ENCODE results near the gene RBM8A. TPM values are rescaled to one million over a fixed set of nuclear protein-coding genes. Genes with fewer than 3 reads are reported as not detected.

Gene RBM8A
- total and polyA plus RNA-seq, 9 of the 15 experiments (the other 6 are each of a cell fraction or from before 2014, with no cell fraction given), result 215 to 1,035 (median 291) TPM

DNA sequence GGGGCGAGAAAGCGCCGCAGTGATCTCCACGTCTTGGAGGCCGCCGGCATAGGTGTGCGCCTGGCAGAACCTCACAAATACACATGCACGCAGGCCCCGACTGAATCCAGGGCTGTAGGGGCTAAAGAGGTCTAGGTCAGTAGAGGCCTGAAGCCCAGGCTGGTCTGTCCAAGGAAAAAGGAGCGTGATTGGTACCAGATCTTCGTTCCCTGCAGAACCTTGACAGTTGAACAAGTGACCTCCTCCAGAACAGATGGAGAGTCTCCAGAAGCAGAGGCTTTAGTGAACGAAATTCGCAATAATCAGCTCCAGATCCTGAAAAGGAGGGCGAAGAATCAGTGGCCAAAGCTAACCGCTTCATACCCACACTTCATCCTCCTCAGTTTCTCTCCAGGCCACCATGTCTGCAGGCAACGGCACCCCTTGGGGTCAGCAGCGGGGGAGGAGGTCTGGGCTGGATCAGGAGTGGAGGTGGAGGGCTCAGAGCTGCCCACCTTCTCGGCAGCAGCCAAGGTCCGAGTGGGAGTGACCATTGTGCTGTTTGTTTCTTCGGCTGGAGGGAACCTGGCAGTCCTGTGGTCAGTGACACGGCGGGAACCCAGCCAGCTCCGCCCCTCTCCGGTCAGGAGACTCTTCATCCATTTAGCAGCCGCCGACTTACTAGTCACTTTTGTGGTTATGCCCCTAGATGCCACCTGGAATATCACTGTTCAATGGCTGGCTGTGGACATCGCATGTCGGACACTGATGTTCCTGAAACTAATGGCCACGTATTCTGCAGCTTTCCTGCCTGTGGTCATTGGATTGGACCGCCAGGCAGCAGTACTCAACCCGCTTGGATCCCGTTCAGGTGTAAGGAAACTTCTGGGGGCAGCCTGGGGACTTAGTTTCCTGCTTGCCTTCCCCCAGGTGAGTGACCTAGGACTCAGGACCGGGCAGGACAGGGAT is 8.0 kb downstream of the RBM8A start (continued):
- TF ChIP-seq BRCA1 (IDR thresholded peaks at IDR 0.05) (no peak), BRCA1 (CRISPR knock-in tag; IDR thresholded peaks at IDR 0.05) (0 out of 2 replicates have a peak, but pooled peaks have one; percentile 76), JUN (IDR thresholded peaks at IDR 0.05; ENCODE audit: borderline replicate concordance, low read depth, low read length) (no peak), JUN (CRISPR knock-in tag; IDR thresholded peaks at IDR 0.05; ENCODE audit: borderline replicate concordance) (peak; percentile 47; the same call in 1 of the 2 replicates), TSC22D4 (tag; IDR thresholded peaks at IDR 0.05) (no peak), ZBTB8A (IDR thresholded peaks at IDR 0.05; ENCODE audit: partially characterized antibody) (no peak), ZNF184 (CRISPR knock-in tag; IDR thresholded peaks at IDR 0.05) (no peak), SIRT6 (IDR thresholded peaks at IDR 0.05; ENCODE audit: low read depth, low read length) (no peak), CXXC5 (CRISPR knock-in tag; IDR thresholded peaks at IDR 0.05) (no peak; the same call in 1 of the 2 replicates), GABPA (tag; conservative IDR thresholded peaks at IDR 0.05; ENCODE audit: low read depth) (no peak), BCOR (IDR thresholded peaks at IDR 0.05) (no peak), TAF9B (IDR thresholded peaks at IDR 0.05; ENCODE audit: partially characterized antibody) (no peak), RB1 (IDR thresholded peaks at IDR 0.05; ENCODE audit: low read depth) (peak; percentile 67; the same call in 1 of the 2 replicates), TEAD1 (CRISPR knock-in tag; IDR thresholded peaks at IDR 0.05) (no peak)
- TF ChIP-seq, protein P1, sequence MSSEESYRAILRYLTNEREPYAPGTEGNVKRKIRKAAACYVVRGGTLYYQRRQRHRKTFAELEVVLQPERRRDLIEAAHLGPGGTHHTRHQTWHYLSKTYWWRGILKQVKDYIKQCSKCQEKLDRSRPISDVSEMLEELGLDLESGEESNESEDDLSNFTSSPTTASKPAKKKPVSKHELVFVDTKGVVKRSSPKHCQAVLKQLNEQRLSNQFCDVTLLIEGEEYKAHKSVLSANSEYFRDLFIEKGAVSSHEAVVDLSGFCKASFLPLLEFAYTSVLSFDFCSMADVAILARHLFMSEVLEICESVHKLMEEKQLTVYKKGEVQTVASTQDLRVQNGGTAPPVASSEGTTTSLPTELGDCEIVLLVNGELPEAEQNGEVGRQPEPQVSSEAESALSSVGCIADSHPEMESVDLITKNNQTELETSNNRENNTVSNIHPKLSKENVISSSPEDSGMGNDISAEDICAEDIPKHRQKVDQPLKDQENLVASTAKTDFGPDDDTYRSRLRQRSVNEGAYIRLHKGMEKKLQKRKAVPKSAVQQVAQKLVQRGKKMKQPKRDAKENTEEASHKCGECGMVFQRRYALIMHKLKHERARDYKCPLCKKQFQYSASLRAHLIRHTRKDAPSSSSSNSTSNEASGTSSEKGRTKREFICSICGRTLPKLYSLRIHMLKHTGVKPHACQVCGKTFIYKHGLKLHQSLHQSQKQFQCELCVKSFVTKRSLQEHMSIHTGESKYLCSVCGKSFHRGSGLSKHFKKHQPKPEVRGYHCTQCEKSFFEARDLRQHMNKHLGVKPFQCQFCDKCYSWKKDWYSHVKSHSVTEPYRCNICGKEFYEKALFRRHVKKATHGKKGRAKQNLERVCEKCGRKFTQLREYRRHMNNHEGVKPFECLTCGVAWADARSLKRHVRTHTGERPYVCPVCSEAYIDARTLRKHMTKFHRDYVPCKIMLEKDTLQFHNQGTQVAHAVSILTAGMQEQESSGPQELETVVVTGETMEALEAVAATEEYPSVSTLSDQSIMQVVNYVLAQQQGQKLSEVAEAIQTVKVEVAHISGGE (CRISPR knock-in tag; IDR thresholded peaks at IDR 0.05), result 0 out of 6 replicates have a peak, but pooled peaks of 1 of the 3 experiments have one; percentile 11
- TF ChIP-seq, protein P2, sequence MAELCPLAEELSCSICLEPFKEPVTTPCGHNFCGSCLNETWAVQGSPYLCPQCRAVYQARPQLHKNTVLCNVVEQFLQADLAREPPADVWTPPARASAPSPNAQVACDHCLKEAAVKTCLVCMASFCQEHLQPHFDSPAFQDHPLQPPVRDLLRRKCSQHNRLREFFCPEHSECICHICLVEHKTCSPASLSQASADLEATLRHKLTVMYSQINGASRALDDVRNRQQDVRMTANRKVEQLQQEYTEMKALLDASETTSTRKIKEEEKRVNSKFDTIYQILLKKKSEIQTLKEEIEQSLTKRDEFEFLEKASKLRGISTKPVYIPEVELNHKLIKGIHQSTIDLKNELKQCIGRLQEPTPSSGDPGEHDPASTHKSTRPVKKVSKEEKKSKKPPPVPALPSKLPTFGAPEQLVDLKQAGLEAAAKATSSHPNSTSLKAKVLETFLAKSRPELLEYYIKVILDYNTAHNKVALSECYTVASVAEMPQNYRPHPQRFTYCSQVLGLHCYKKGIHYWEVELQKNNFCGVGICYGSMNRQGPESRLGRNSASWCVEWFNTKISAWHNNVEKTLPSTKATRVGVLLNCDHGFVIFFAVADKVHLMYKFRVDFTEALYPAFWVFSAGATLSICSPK (IDR thresholded peaks at IDR 0.05; ENCODE audit: borderline replicate concordance), result no peak
- TF ChIP-seq, protein P3, sequence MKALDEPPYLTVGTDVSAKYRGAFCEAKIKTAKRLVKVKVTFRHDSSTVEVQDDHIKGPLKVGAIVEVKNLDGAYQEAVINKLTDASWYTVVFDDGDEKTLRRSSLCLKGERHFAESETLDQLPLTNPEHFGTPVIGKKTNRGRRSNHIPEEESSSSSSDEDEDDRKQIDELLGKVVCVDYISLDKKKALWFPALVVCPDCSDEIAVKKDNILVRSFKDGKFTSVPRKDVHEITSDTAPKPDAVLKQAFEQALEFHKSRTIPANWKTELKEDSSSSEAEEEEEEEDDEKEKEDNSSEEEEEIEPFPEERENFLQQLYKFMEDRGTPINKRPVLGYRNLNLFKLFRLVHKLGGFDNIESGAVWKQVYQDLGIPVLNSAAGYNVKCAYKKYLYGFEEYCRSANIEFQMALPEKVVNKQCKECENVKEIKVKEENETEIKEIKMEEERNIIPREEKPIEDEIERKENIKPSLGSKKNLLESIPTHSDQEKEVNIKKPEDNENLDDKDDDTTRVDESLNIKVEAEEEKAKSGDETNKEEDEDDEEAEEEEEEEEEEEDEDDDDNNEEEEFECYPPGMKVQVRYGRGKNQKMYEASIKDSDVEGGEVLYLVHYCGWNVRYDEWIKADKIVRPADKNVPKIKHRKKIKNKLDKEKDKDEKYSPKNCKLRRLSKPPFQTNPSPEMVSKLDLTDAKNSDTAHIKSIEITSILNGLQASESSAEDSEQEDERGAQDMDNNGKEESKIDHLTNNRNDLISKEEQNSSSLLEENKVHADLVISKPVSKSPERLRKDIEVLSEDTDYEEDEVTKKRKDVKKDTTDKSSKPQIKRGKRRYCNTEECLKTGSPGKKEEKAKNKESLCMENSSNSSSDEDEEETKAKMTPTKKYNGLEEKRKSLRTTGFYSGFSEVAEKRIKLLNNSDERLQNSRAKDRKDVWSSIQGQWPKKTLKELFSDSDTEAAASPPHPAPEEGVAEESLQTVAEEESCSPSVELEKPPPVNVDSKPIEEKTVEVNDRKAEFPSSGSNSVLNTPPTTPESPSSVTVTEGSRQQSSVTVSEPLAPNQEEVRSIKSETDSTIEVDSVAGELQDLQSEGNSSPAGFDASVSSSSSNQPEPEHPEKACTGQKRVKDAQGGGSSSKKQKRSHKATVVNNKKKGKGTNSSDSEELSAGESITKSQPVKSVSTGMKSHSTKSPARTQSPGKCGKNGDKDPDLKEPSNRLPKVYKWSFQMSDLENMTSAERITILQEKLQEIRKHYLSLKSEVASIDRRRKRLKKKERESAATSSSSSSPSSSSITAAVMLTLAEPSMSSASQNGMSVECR (CRISPR knock-in tag; IDR thresholded peaks at IDR 0.05), result no peak; the same call in 1 of the 2 replicates

All from K562 (cell line).